IMR-90 (cell line): ENCODE measurements around the gene CASP2. TPM values are rescaled to one million over a fixed set of nuclear protein-coding genes. Genes with fewer than 3 reads are reported as not detected.

ENCODE experiments used
- ATAC-seq: fragments of 200-7000 bp; cut with Tn5 transposase; 2 replicates; pipeline ENCODE4 v1.9.1; 2020; ENCODE audit warnings: low read depth, mild to moderate bottlenecking, moderate library complexity
- BruUV-seq: library from RNA; stranded (reverse); fragments of 400-500 nt; replicated peaks from 2 replicates; lab custom pipeline; 2021; lab: Mats Ljungman, UMichigan
- CTCF ChIA-PET: fragments of 300-600 bp; formaldehyde crosslinking; extraction: SDS; loops from one replicate; lab custom pipeline; 2021; ENCODE audit warnings: antibody characterized with exemption; lab: Yijun Ruan, JAX
- POLR2A ChIA-PET: fragments of 300-600 bp; sonication (Branson Sonifier 250); formaldehyde crosslinking; loops from one replicate; lab custom pipeline; 2022; ENCODE audit warnings: antibody characterized with exemption; ENCODE audit not compliant: unreplicated experiment; lab: Charles Lee
- DNase-seq: peaks from one replicate; pipeline ENCODE4 v3.0.0; 2013
- H2AFZ ChIP-seq: replicated peaks from 2 replicates; pipeline ENCODE3; 2013; ENCODE audit warnings: low read length, mild to moderate bottlenecking; ENCODE audit not compliant: poor library complexity
- H2AK5ac ChIP-seq: 2 replicates; pipeline ENCODE4 v1.6.1; 2013; ENCODE audit warnings: low read depth, low read length, inconsistent platforms
- H2AK9ac ChIP-seq: replicated peaks from 2 replicates; pipeline ENCODE3; 2013; ENCODE audit warnings: mild to moderate bottlenecking, low read depth, low read length, moderate library complexity; ENCODE audit not compliant: poor library complexity
- H2BK120ac ChIP-seq: 2 replicates; pipeline ENCODE4 v1.6.1; 2013; ENCODE audit warnings: low read depth, low read length, inconsistent platforms
- H2BK15ac ChIP-seq: 3 replicates; pipeline ENCODE4 v1.6.1; 2013; ENCODE audit warnings: low read depth, low read length, inconsistent platforms
- H2BK20ac ChIP-seq: 2 replicates; pipeline ENCODE4 v1.6.1; 2013; ENCODE audit warnings: low read depth, mild to moderate bottlenecking, inconsistent platforms, low read length, moderate library complexity
- H2BK5ac ChIP-seq: 2 replicates; pipeline ENCODE4 v1.6.1; 2013; ENCODE audit warnings: mild to moderate bottlenecking, low read depth, low read length, inconsistent platforms; ENCODE audit not compliant: poor library complexity, severe bottlenecking
- H3K14ac ChIP-seq: replicated peaks from 2 replicates; pipeline ENCODE4 v1.6.1; 2013; ENCODE audit warnings: low read depth, low read length, inconsistent platforms
- H3K18ac ChIP-seq: 2 replicates; pipeline ENCODE4 v1.6.1; 2013; ENCODE audit warnings: low read depth, low read length, control low read depth
- H3K23ac ChIP-seq: 2 replicates; pipeline ENCODE4 v1.6.1; 2013; ENCODE audit warnings: low read depth, low read length, inconsistent platforms
- H3K27ac ChIP-seq: 2 replicates; pipeline ENCODE4 v1.5.1; 2013; ENCODE audit warnings: mild to moderate bottlenecking, control low read depth, low read length; ENCODE audit not compliant: insufficient read depth
- H3K27me3 ChIP-seq: 2 replicates; pipeline ENCODE4 v1.6.1; 2013; ENCODE audit warnings: low read length; ENCODE audit not compliant: control insufficient read depth, insufficient read depth
- H3K36me3 ChIP-seq: 2 replicates; pipeline ENCODE4 v1.6.1; 2013; ENCODE audit warnings: low read length, mixed read lengths; ENCODE audit not compliant: control insufficient read depth, insufficient read depth
- H3K4ac ChIP-seq: 2 replicates; pipeline ENCODE4 v1.6.1; 2013; ENCODE audit warnings: low read depth, low read length, inconsistent platforms
- H3K4me1 ChIP-seq: 2 replicates; pipeline ENCODE4 v1.6.1; 2013; ENCODE audit warnings: low read length, mixed read lengths; ENCODE audit not compliant: control insufficient read depth, insufficient read depth
- H3K4me2 ChIP-seq: 2 replicates; pipeline ENCODE4 v1.6.1; 2013; ENCODE audit warnings: low read depth, mild to moderate bottlenecking, control low read depth, low read length, moderate library complexity
- H3K4me3 ChIP-seq: 2 replicates; pipeline ENCODE4 v1.5.1; 2013; ENCODE audit warnings: low read depth, mild to moderate bottlenecking, control low read depth, low read length, moderate library complexity; ENCODE audit not compliant: insufficient read depth
- H3K56ac ChIP-seq: 2 replicates; pipeline ENCODE4 v1.6.1; 2013; ENCODE audit warnings: low read length, inconsistent platforms; ENCODE audit not compliant: insufficient read depth; ENCODE audit errors: extremely low read depth
- H3K79me1 ChIP-seq, 2 experiments: 2 replicates each; pipeline ENCODE4 v1.6.1; 2013; ENCODE audit warnings: low read length in 2 of 2, inconsistent platforms in 1 of 2, low read depth in 1 of 2
- H3K9ac ChIP-seq: 2 replicates; pipeline ENCODE4 v1.6.1; 2013; ENCODE audit warnings: low read depth, low read length, control low read depth
- H3K9me1 ChIP-seq: 2 replicates; pipeline ENCODE4 v1.6.1; 2013; ENCODE audit warnings: low read length, inconsistent platforms; ENCODE audit not compliant: insufficient read depth
- H3K9me3 ChIP-seq: 2 replicates; pipeline ENCODE4 v1.6.1; 2013; ENCODE audit warnings: low read length; ENCODE audit not compliant: control insufficient read depth, insufficient read depth
- H4K20me1 ChIP-seq: 2 replicates; pipeline ENCODE4 v1.6.1; 2013; ENCODE audit warnings: low read length, inconsistent platforms; ENCODE audit not compliant: insufficient read depth
- H4K5ac ChIP-seq: 2 replicates; pipeline ENCODE4 v1.6.1; 2013; ENCODE audit warnings: mild to moderate bottlenecking, low read depth, low read length, control low read depth
- H4K8ac ChIP-seq, 2 experiments: 2 replicates each; pipeline ENCODE4 v1.6.1; 2013; ENCODE audit warnings: low read depth in 2 of 2, low read length in 2 of 2, control low read depth in 1 of 2, inconsistent platforms in 1 of 2
- H4K91ac ChIP-seq: 2 replicates; pipeline ENCODE4 v1.6.1; 2013; ENCODE audit warnings: low read depth, low read length, inconsistent platforms; ENCODE audit not compliant: insufficient read depth
- BHLHE40 ChIP-seq: fragments of 150-350 bp; IDR thresholded peaks from 2 replicates; pipeline ENCODE4 v1.6.1; 2016; ENCODE audit warnings: mild to moderate bottlenecking, low read depth, low read length
- CEBPB ChIP-seq: IDR thresholded peaks from 2 replicates; pipeline ENCODE4 v1.6.1; 2012; ENCODE audit warnings: low read depth, low read length, improper control_type of control experiment
- CHD1 ChIP-seq: IDR thresholded peaks from 2 replicates; pipeline ENCODE4 v1.6.1; 2012; ENCODE audit warnings: low read depth, low read length, improper control_type of control experiment
- FOS ChIP-seq: fragments of 150-350 bp; IDR thresholded peaks from 2 replicates; pipeline ENCODE4 v1.6.1; 2016; ENCODE audit warnings: low read depth, low read length
- MAFK ChIP-seq: IDR thresholded peaks from 2 replicates; pipeline ENCODE4 v1.6.1; 2012; ENCODE audit warnings: low read depth, low read length, improper control_type of control experiment
- NFE2L2 ChIP-seq: fragments of 150-350 bp; IDR thresholded peaks from 2 replicates; pipeline ENCODE4 v1.6.1; 2016; ENCODE audit warnings: low read depth, mild to moderate bottlenecking, low read length
- POLR2A ChIP-seq: IDR thresholded peaks from 2 replicates; pipeline ENCODE4 v1.6.1; 2012; ENCODE audit warnings: mild to moderate bottlenecking, low read depth, low read length
- RAD21 ChIP-seq: IDR thresholded peaks from 2 replicates; pipeline ENCODE4 v1.6.1; 2012; ENCODE audit warnings: low read length, improper control_type of control experiment
- RFX5 ChIP-seq: IDR thresholded peaks from 2 replicates; pipeline ENCODE4 v1.8.0; 2012; ENCODE audit warnings: low read depth, mild to moderate bottlenecking, low read length, moderate library complexity
- WGBS, 2 experiments: methylation state at CpG; one replicate each; pipeline versions ENCODE4 v1.1.5 to v1.1.7; 2013; ENCODE audit warnings: missing lambda C conversion rate in 2 of 2; ENCODE audit not compliant: insufficient read length in 1 of 2; ENCODE audit errors: extremely low coverage in 2 of 2; 5-methylcytosine and 5-hydroxymethylcytosine counted together
- dilution Hi-C: fragments of 300-500 bp; cut with HindIII; formaldehyde crosslinking; loops from one replicate; pipeline ENCODE4 v1.14.3; 2018; ENCODE audit warnings: low sequenced_read_pairs; ENCODE audit not compliant: unreplicated experiment
- in situ Hi-C: fragments of 300-500 bp; cut with MboI; formaldehyde crosslinking; loops from 3 replicates; pipeline ENCODE4 v1.14.3; 2019; ENCODE audit warnings: low sequenced_read_pairs, inconsistent platforms, mixed read lengths
- intact Hi-C: fragments of 100-400 bp; cut with micrococcal nuclease; formaldehyde crosslinking; loops from 2 replicates; pipeline ENCODE4 v1.10.0; 2022
- polyA plus RNA-seq, 3 experiments: library from polyadenylated mRNA; depleted of rRNA; stranded (reverse); fragments of >200 nt; gene quantifications; 2 replicates each; pipeline ENCODE4 v1.2.3, GENCODE V29; 2012; ENCODE audit warnings: low replicate concordance in 1 of 3
- total RNA-seq: library from RNA; depleted of rRNA; stranded (reverse); fragments of >200 nt; gene quantifications from 2 replicates; pipeline ENCODE4 v1.2.3, GENCODE V29; 2012
- TF ChIP-seq, protein P1 (sequence below): fragments of 150-350 bp; IDR thresholded peaks from 2 replicates; pipeline ENCODE4 v1.6.1; 2017; ENCODE audit warnings: mild to moderate bottlenecking, antibody characterized with exemption, low read length, low read depth
- TF ChIP-seq, protein P2 (sequence below): fragments of 150-350 bp; IDR thresholded peaks from 2 replicates; pipeline ENCODE4 v1.6.1; 2016; ENCODE audit warnings: low read depth, mild to moderate bottlenecking, low read length, moderate library complexity, borderline replicate concordance
- TF ChIP-seq, protein P3 (sequence below): conservative IDR thresholded peaks from 2 replicates; pipeline ENCODE4 v1.5.1; 2012; ENCODE audit warnings: mild to moderate bottlenecking, low read depth, low read length, improper control_type of control experiment

CASP2 gene
- total and polyA plus RNA-seq, 2 of the 4 experiments (the other 2 are of a cell fraction): 15.4 to 25.6 TPM

DNA sequence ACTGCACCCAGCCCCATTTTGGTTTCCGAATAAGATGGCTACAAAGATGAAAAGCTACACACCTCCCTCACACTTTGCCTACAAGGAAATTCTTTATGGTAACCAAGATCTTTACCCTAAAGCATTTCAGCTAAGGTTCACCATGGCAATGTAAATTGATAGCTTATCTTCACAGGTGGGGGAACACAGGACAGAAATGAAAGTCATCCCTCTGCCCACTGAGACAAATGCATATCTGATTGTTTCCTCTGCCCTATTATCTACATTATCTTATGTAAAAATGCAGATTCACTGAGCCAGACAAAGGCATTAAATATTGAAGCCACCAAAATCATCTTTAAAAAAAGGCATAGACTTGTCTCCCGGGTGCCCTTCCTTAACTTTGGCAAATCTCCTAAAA lies 6.6 kb upstream of the CASP2 start:
- Histone ChIP-seq H3K79me1 (no peaks in the 10 kb centered on the region), H2BK20ac (no peak overlapping the region), H3K23ac (no peak overlapping the region), H3K27me3 (no peaks in the 10 kb centered on the region), H3K4ac (no peak overlapping the region), H2BK5ac (no peak overlapping the region), H3K56ac (no peak overlapping the region), H3K4me2 (no peak overlapping the region), H4K8ac (no peak overlapping the region), H3K4me1 (no peaks in the 10 kb centered on the region), H2AFZ (no peak overlapping the region), H3K9me1 (no peaks in the 10 kb centered on the region), H4K20me1 (no peaks in the 10 kb centered on the region), H2BK15ac (no peak overlapping the region), H3K4me3 (no peak overlapping the region), H2AK9ac (no peak overlapping the region), H3K9me3 (no peaks in the 10 kb centered on the region), H3K9ac (no peak overlapping the region), H2AK5ac (no peak overlapping the region), H3K27ac (no peak overlapping the region), H4K91ac (no peak overlapping the region), H3K36me3 (no peaks in the 10 kb centered on the region), H3K14ac (no peak overlapping the region), H2BK120ac (no peak overlapping the region), H3K18ac (no peak overlapping the region), H4K5ac (no peak overlapping the region)
- in situ Hi-C loops: no loop called here
- no peak for ATAC-seq
- no CpG with 5 or more reads among the region's 2 CpGs for WGBS, 2 experiments
- DNase-seq: no peak
- intact Hi-C loops: no loop called here
- dilution Hi-C loops: no loop called here
- ChIA-PET POLR2A (no interaction called here), CTCF (no interaction called here)
- no TSS peak for BruUV-seq
- TF ChIP-seq CEBPB (no peak), RAD21 (no peak), NFE2L2 (no peak), RFX5 (no peak), BHLHE40 (no peak), POLR2A (no peak), CHD1 (no peak), FOS (no peak), MAFK (no peak)
- TF ChIP-seq, protein P1, sequence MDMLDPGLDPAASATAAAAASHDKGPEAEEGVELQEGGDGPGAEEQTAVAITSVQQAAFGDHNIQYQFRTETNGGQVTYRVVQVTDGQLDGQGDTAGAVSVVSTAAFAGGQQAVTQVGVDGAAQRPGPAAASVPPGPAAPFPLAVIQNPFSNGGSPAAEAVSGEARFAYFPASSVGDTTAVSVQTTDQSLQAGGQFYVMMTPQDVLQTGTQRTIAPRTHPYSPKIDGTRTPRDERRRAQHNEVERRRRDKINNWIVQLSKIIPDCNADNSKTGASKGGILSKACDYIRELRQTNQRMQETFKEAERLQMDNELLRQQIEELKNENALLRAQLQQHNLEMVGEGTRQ: no peak
- TF ChIP-seq, protein P2, sequence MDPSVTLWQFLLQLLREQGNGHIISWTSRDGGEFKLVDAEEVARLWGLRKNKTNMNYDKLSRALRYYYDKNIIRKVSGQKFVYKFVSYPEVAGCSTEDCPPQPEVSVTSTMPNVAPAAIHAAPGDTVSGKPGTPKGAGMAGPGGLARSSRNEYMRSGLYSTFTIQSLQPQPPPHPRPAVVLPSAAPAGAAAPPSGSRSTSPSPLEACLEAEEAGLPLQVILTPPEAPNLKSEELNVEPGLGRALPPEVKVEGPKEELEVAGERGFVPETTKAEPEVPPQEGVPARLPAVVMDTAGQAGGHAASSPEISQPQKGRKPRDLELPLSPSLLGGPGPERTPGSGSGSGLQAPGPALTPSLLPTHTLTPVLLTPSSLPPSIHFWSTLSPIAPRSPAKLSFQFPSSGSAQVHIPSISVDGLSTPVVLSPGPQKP: no peak
- TF ChIP-seq, protein P3, sequence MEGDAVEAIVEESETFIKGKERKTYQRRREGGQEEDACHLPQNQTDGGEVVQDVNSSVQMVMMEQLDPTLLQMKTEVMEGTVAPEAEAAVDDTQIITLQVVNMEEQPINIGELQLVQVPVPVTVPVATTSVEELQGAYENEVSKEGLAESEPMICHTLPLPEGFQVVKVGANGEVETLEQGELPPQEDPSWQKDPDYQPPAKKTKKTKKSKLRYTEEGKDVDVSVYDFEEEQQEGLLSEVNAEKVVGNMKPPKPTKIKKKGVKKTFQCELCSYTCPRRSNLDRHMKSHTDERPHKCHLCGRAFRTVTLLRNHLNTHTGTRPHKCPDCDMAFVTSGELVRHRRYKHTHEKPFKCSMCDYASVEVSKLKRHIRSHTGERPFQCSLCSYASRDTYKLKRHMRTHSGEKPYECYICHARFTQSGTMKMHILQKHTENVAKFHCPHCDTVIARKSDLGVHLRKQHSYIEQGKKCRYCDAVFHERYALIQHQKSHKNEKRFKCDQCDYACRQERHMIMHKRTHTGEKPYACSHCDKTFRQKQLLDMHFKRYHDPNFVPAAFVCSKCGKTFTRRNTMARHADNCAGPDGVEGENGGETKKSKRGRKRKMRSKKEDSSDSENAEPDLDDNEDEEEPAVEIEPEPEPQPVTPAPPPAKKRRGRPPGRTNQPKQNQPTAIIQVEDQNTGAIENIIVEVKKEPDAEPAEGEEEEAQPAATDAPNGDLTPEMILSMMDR: no peak
